Stimulated activated CD8-positive, alpha-beta memory T cell treated with anti-CD3 and anti-CD28 coated beads, Interleukin-4, amount 100 ng/mL, for 48 hours (primary cell): Measurements from ENCODE around the gene TRA2A.
A peak's percentile ranks its signal among the peaks of the same experiment; 100 is the strongest.

Experiments used
- DNase-seq: peaks from one replicate; pipeline ENCODE4 v3.0.0-alpha.2; 2020

The TRA2A gene

DNA sequence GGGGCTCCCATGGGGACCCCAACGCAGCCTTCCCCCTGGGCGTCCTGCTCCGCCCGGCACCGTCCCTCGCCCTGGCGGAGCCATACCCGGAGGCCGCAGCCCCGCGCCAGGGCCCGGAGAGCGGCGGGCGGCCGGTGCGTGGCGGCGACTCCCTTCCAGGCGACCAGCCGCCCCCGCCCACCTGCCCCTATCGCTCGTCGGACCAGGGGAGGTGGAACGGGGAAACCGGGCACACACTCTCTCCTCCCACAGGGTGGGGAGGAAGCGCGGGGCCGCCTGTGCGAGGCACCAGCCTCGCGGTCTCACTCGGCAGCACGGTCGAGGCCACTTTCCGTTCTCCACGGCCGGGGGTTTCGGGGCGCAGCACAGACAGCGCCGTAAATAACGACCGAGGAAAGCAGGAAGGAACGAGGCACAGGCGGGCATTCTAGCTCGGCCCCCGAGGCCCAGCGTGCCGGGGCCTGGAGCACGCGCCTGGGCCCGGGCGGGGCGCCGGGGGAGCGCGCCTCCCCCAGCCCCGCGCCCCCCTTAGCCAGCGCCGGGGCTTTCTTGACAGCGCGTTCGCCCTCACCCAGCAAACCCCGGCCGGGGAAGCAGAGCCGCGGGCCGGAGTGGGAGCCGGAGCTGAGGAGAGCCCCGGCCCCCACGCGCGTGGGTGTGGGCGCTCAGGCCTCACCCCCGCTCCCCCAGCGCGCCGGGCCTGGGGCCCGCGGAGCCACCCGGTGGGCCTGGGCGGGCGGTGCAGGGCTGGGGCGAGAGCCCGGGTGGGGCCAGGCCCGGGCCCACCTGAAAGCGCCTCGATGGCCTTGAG lies 62.4 kb downstream of the TRA2A start:
- peak; percentile 45 for DNase-seq

DNA sequence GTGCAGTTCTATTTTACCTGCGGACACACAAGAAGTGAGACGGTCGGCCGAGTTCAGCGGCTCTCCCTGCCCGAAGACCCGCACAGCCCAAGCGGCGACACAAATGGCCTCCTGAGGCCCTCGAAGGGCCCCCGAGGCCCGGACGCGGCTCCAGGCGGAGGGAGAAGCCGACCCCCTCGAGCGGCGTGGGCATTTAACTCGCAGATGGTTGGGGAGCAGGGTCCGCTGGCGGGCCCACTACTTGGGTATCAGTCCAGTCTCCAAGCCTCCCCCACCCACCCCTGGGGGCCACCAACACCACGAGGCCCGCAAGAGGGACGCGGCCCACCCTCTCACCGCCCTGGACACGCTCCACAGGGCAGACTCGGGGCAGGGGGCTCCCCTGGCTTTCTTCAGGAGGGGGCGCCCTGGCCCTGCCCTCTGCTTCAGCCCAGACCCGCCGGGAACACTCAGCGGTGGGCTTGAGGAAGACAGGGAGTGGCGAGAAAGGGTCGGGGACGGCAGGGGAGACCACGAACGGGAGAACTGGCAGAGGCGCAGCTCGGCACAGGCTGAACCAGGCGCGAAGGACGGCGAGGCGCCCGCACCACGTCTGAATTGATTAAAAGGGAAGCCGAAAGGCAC lies 63.1 kb downstream of the TRA2A start:
- DNase-seq: peak; percentile 34

DNA sequence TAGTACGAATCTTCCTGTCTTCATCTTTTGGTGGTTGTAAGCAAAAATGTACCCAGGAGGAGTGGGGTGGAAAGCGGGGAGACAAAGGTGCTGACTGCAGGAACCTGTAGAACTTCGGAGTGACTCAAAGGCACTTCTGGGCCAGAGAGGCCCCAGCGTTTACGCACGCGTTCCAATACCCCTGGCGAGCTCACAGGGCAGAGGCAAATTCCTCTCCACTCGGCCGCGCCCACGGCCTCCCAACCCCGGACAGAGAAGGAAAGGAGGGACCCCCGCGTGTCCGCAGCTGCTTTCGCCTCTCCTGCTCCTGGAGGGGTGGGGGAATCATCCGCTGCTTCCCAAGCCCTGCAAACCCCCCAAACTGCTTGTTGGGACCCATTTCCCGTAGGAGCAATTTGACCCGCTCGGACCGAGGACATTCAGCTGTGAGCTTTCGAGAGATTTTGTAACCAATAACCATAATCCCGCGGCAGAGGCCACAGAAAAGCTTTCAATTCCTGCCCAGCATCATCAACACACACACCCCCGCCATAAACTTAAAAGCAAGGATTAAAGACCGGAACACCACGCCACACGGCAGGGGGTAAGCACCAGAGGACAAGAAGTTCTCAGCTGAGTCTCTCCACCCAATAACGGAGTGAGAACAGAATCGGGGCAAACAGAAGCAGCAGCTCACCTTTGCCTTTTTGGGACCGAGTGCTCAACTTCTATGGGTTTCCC lies 63.8 kb downstream of the TRA2A start:
- peak; percentile 39 for DNase-seq

GRCh38 chr7:23467291-23467805 lies 64.4 kb downstream of the TRA2A start:
- DNase-seq: no peak

- no peak for DNase-seq
Observed at GRCh38 chr7:23462846-23463245, 68.9 kb downstream of the TRA2A start.

DNA sequence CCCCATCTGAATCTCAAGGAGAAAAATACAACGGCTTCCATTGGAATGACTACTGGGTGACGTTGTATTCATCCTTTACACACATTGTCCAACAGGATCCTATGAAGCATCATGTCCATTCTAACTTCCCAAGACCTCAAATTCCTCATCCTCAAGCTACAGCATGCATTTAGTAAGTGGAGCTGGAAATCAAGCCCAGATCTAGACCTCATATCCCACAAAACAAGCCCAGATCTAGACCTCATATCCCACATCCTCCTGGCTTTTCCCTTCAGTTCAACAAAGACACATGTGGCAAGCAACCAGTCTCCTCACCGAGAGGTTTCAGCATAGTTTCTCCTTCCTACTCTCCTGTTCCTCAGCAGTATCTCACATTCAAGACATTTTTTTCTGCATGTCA lies 73.7 kb downstream of the TRA2A start:
- no peak for DNase-seq

DNA sequence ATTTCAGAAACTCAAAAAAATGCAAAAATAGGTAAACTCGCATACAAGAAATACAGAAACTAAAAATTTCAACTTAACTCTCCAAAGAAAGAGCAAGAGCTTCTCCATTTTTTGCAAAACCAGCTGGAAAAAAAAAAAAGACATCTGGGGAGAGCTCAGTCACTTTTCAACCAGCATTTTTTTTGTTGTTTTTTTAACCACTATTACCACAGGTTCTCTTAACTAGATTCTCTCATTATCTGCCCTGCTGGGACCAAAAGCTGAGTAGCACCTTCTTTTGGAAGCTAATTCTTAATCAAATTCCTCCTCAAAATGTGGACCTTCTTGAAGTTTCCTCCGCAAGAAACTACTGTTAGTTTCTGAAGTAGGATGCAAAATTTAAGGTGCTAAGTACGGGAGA lies 75.7 kb downstream of the TRA2A start:
- DNase-seq: no peak

- no peak for DNase-seq
Observed at GRCh38 chr7:23454881-23455526, 76.8 kb downstream of the TRA2A start.
